Kidney (tissue), 14 donors: ENCODE data around the gene DDX51. TPM values are rescaled to one million over a fixed set of nuclear protein-coding genes. Genes with fewer than 3 reads are reported as not detected.
A peak's percentile ranks its signal among the peaks of the same experiment; 100 is the strongest.

ENCODE experiments used
- DNase-seq, 5 donors: peaks; one replicate each; pipeline ENCODE4 v3.0.0-alpha.2; 2013 to 2020
- FAIRE-seq: peaks from 2 replicates; lab custom pipeline; 2012; peaks lifted over from hg19 to GRCh38; lab: Jason Lieb, UNC
- H3K27ac ChIP-seq, 2 donors: one replicate each; pipeline ENCODE4 v1.7.0; 2013; ENCODE audit warnings: low read depth in 2 of 2, low read length in 2 of 2, inconsistent platforms in 1 of 2
- H3K27me3 ChIP-seq: one replicate; pipeline ENCODE4 v1.7.1; 2013; ENCODE audit warnings: low read length, inconsistent platforms; ENCODE audit not compliant: control insufficient read depth, insufficient read depth
- H3K36me3 ChIP-seq, 3 donors: one replicate each; pipeline versions ENCODE4 v1.7.0 to v1.7.1; 2013; ENCODE audit warnings: low read length in 3 of 3, control low read depth in 1 of 3, inconsistent platforms in 1 of 3; ENCODE audit not compliant: insufficient read depth in 3 of 3, control insufficient read depth in 2 of 3
- H3K4me1 ChIP-seq, 3 donors: one replicate each; pipeline versions ENCODE4 v1.7.0 to v1.7.1; 2013; ENCODE audit warnings: low read length in 3 of 3, inconsistent platforms in 1 of 3, low read depth in 1 of 3; ENCODE audit not compliant: control insufficient read depth in 2 of 3, insufficient read depth in 2 of 3
- H3K4me3 ChIP-seq, 3 donors: one replicate each; pipeline versions ENCODE4 v1.7.0 to v1.8.1; 2013; ENCODE audit warnings: low read length in 3 of 3, control low read depth in 1 of 3, inconsistent platforms in 1 of 3
- H3K9ac ChIP-seq, 3 donors: one replicate each; pipeline versions ENCODE4 v1.7.0 to v1.7.1; 2013; ENCODE audit warnings: low read length in 3 of 3, control low read depth in 1 of 3, inconsistent platforms in 1 of 3
- H3K9me3 ChIP-seq, 3 donors: one replicate each; pipeline versions ENCODE4 v1.7.0 to v1.7.1; 2013; ENCODE audit warnings: low read length in 3 of 3, control low read depth in 1 of 3, inconsistent platforms in 1 of 3; ENCODE audit not compliant: control insufficient read depth in 2 of 3, insufficient read depth in 1 of 3
- CTCF ChIP-seq: IDR thresholded peaks from 3 replicates; pipeline ENCODE4 v1.5.1; 2012; ENCODE audit warnings: mild to moderate bottlenecking, moderate library complexity, borderline replicate concordance; ENCODE audit not compliant: insufficient read depth; ENCODE audit errors: extremely low read depth
- intact Hi-C: fragments of 100-400 bp; cut with DNase I; formaldehyde crosslinking; loops from one replicate; pipeline ENCODE4 v1.11.1; 2022
- polyA plus RNA-seq: library from polyadenylated mRNA; stranded (reverse); fragments of 350-450 nt; fragmentation: Illumina TruSeq; extraction: RNeasy Lipid Tissue Mini Kit (QIAGEN cat#74804); gene quantifications from one replicate; pipeline ENCODE4 v1.2.3, GENCODE V29; 2014; ENCODE audit warnings: low read depth, low replicate concordance; ENCODE audit not compliant: insufficient read depth
- total RNA-seq: library from RNA; stranded (reverse); fragmentation: NEBNext Ultra II Directional; extraction: Animal tissue kit (Norgen Biotek cat#: 25700); gene quantifications from one replicate; pipeline ENCODE4 v1.2.1, GENCODE V29; 2021
- donor health status: control.
- donor health status: control.
- donor health status: control.
- donor health status: control.
- donor health status: control.
- donor health status: DM: yes; HTN: yes; CAD: no.
- donor health status: Normal renal cell carcinoma (clear cell type).

Gene DDX51
- total and polyA plus RNA-seq, 2 donors from 2014 or later, result 10.3 to 19.6 TPM

- H3K9me3 ChIP-seq, result no peaks in the 10 kb centered on the region
- no peaks in the 10 kb centered on the region for H3K27me3 ChIP-seq
- H3K9ac ChIP-seq, result no peak overlapping the region
- FAIRE-seq (no peak), DNase-seq (no peak)
- H3K4me1 ChIP-seq, result peaks cover 0 to 22% (median 0%) of the 10 kb centered on the region in 3 donors
- peaks cover 2 to 23% (median 13%) of the 10 kb centered on the region in 3 donors for H3K36me3 ChIP-seq
- TF ChIP-seq CTCF, result no peak
- intact Hi-C loops, result no loop called here
- H3K27ac ChIP-seq, result no peak overlapping the region
- H3K4me3 ChIP-seq, result no peak overlapping the region
These were observed 2.9 kb downstream of the DDX51 start for GRCh38 chr12:132140918-132141841.

GRCh38 chr12:132140501-132140900 lies 3.6 kb downstream of the DDX51 start:
- DNase-seq, result no peak
- intact Hi-C loops, result no loop called here
- peaks cover 0 to 20% (median 0%) of the 10 kb centered on the region in 3 donors for H3K4me1 ChIP-seq

GRCh38 chr12:132139912-132140311 lies 4.2 kb downstream of the DDX51 start:
- H3K27ac ChIP-seq, result no peak overlapping the region
- DNase-seq (peak in 1 of 5 donors; percentile 68), FAIRE-seq (no peak)
- no peak for TF ChIP-seq CTCF
- H3K4me1 ChIP-seq, result peaks cover 0 to 14% (median 0%) of the 10 kb centered on the region in 3 donors
- no peak overlapping the region for H3K9ac ChIP-seq
- H3K36me3 ChIP-seq, result peaks cover 2 to 23% (median 13%) of the 10 kb centered on the region in 3 donors
- H3K27me3 ChIP-seq, result no peaks in the 10 kb centered on the region
- no peak overlapping the region for H3K4me3 ChIP-seq
- H3K9me3 ChIP-seq, result no peaks in the 10 kb centered on the region
- intact Hi-C loops, result no loop called here

More at GRCh38 chr12:132140501-132140900, 3.6 kb downstream of the DDX51 start:
- Histone ChIP-seq H3K36me3 (peaks cover 2 to 23% (median 13%) of the 10 kb centered on the region in 3 donors), H3K27ac (no peak overlapping the region), H3K9ac (no peak overlapping the region), H3K4me3 (no peak overlapping the region), H3K27me3 (no peaks in the 10 kb centered on the region), H3K9me3 (no peaks in the 10 kb centered on the region)
- FAIRE-seq, result no peak
- TF ChIP-seq CTCF, result no peak
